Medulla oblongata (tissue), 1 donor: ENCODE measurements around the gene FGF2.
"Not testable (repeated sequence)": the region's sequence is repeated elsewhere in the genome, so short reads cannot be mapped to it uniquely, and the experiment has no call there.

Source experiments
- DNase-seq: peaks from one replicate; pipeline ENCODE4 v3.0.0-alpha.2; 2015; ENCODE audit errors: extremely low spot score

FGF2 gene

GRCh38 chr4:122845066-122845465 lies 18.4 kb downstream of the FGF2 start:
- no peak for DNase-seq

GRCh38 chr4:122845760-122846159 lies 19.1 kb downstream of the FGF2 start:
- no peak for DNase-seq

- DNase-seq = no peak
These were observed 21.3 kb downstream of the FGF2 start for GRCh38 chr4:122847931-122848330.

- not testable (repeated sequence) for DNase-seq
These were observed 23.2 kb downstream of the FGF2 start for GRCh38 chr4:122849789-122850188.

GRCh38 chr4:122851568-122851967 lies 24.9 kb downstream of the FGF2 start:
- DNase-seq = no peak

- peak; percentile 91 for DNase-seq
These were observed 28.1 kb downstream of the FGF2 start for GRCh38 chr4:122854447-122855352.

- peak; percentile 40 for DNase-seq
These were observed 28.8 kb downstream of the FGF2 start for GRCh38 chr4:122855353-122855890.

- DNase-seq = no peak
These were observed 30.5 kb downstream of the FGF2 start for GRCh38 chr4:122857160-122857559.

GRCh38 chr4:122858705-122859104 lies 32.1 kb downstream of the FGF2 start:
- DNase-seq = no peak

GRCh38 chr4:122861172-122861943 lies 34.7 kb downstream of the FGF2 start:
- DNase-seq = no peak

GRCh38 chr4:122863639-122864038 lies 37.0 kb downstream of the FGF2 start:
- DNase-seq = no peak

GRCh38 chr4:122865425-122865824 lies 38.8 kb downstream of the FGF2 start:
- no peak for DNase-seq

GRCh38 chr4:122868235-122868634 lies 41.6 kb downstream of the FGF2 start:
- DNase-seq = not testable (repeated sequence)

GRCh38 chr4:122873146-122873545 lies 46.5 kb downstream of the FGF2 start:
- DNase-seq = no peak

GRCh38 chr4:122873821-122874593 lies 47.4 kb downstream of the FGF2 start:
- DNase-seq = no peak

- no peak for DNase-seq
These were observed 49.3 kb downstream of the FGF2 start for GRCh38 chr4:122875949-122876348.

GRCh38 chr4:122876456-122876855 lies 49.8 kb downstream of the FGF2 start:
- DNase-seq = no peak

GRCh38 chr4:122879001-122879400 lies 52.4 kb downstream of the FGF2 start:
- no peak for DNase-seq

- no peak for DNase-seq
These were observed 56.5 kb downstream of the FGF2 start for GRCh38 chr4:122882857-122883735.

- DNase-seq = no peak
These were observed 57.9 kb downstream of the FGF2 start for GRCh38 chr4:122884499-122884898.

GRCh38 chr4:122889726-122890125 lies 63.1 kb downstream of the FGF2 start:
- no peak for DNase-seq
